HCT116 (cell line): ENCODE results near the gene LMNTD2.

Experiments used
- ATF3 ChIP-seq: IDR thresholded peaks from 2 replicates; pipeline ENCODE4 v1.6.1; 2012
- CEBPB ChIP-seq: IDR thresholded peaks from 2 replicates; pipeline ENCODE4 v1.6.1; 2012; ENCODE audit warnings: low read depth
- CTCF ChIP-seq, 3 experiments: fragments of 200-600 bp in 1 of 3; sonication (generic) in 1 of 3; IDR thresholded peaks in 2 of 3; conservative IDR thresholded peaks in 1 of 3; 2 replicates each; pipeline ENCODE4 v1.5.1; 2012 to 2017; ENCODE audit warnings: low read depth in 2 of 3, low read length in 2 of 3, antibody characterized with exemption in 1 of 3, borderline replicate concordance in 1 of 3, control low read depth in 1 of 3, mild to moderate bottlenecking in 1 of 3, mixed read lengths in 1 of 3, mixed run types in 1 of 3, moderate library complexity in 1 of 3; ENCODE audit not compliant: insufficient read depth in 1 of 3
- ELF1 ChIP-seq: IDR thresholded peaks from 2 replicates; pipeline ENCODE4 v1.6.1; 2012; ENCODE audit warnings: low read depth, borderline replicate concordance
- EZH2 ChIP-seq: fragments of 200-600 bp; sonication (generic); IDR thresholded peaks from 2 replicates; pipeline ENCODE4 v1.6.1; 2017; ENCODE audit warnings: antibody characterized with exemption, mixed run types
- EZH2phosphoT487 ChIP-seq: fragments of 200-600 bp; IDR thresholded peaks from 2 replicates; pipeline ENCODE4 v1.6.1; 2018; ENCODE audit warnings: antibody characterized with exemption, borderline replicate concordance
- FOSL1 ChIP-seq: IDR thresholded peaks from 2 replicates; pipeline ENCODE4 v1.6.1; 2012; ENCODE audit warnings: low read depth
- MAX ChIP-seq: IDR thresholded peaks from 2 replicates; pipeline ENCODE4 v1.6.1; 2012
- POLR2A ChIP-seq: IDR thresholded peaks from 2 replicates; pipeline ENCODE4 v1.7.0; 2011; ENCODE audit warnings: borderline replicate concordance; ENCODE audit not compliant: insufficient read depth, insufficient read length; ENCODE audit errors: extremely low read depth
- SRF ChIP-seq: IDR thresholded peaks from 2 replicates; pipeline ENCODE4 v1.6.1; 2012; ENCODE audit warnings: low read depth
- YY1 ChIP-seq: IDR thresholded peaks from 2 replicates; pipeline ENCODE4 v1.6.1; 2011; ENCODE audit warnings: low read length, low read depth, moderate library complexity, mild to moderate bottlenecking; ENCODE audit not compliant: insufficient replicate concordance; ENCODE audit errors: extremely low read depth

GRCh38 chr11:530960-531831 is 29.3 kb downstream of the LMNTD2 start:
- TF ChIP-seq CTCF (IDR thresholded peaks at IDR 0.05 in 2 of 3, conservative IDR thresholded peaks at IDR 0.05 in 1 of 3; ENCODE audit: borderline replicate concordance in 1 of 3, insufficient read depth in 1 of 3, low read depth in 2 of 3, low read length in 2 of 3) (no peak), EZH2 (no peak), MAX (no peak), EZH2phosphoT487 (no peak), POLR2A (no peak), CEBPB (no peak), SRF (no peak), ELF1 (no peak), ATF3 (no peak), FOSL1 (no peak), YY1 (no peak)
